GM21576 (cell line): ENCODE measurements around the gene ATOSA.

Experiments
- ATAC-seq: cut with Tn5 transposase; IDR thresholded peaks from one replicate; pipeline ENCODE4 v1.9.1; 2021; ENCODE audit warnings: mild to moderate bottlenecking, moderate library complexity; ENCODE audit not compliant: unreplicated experiment

Gene ATOSA

GRCh38 chr15:52652984-52653383 is 26.2 kb downstream of the ATOSA start:
- no peak for ATAC-seq

DNA sequence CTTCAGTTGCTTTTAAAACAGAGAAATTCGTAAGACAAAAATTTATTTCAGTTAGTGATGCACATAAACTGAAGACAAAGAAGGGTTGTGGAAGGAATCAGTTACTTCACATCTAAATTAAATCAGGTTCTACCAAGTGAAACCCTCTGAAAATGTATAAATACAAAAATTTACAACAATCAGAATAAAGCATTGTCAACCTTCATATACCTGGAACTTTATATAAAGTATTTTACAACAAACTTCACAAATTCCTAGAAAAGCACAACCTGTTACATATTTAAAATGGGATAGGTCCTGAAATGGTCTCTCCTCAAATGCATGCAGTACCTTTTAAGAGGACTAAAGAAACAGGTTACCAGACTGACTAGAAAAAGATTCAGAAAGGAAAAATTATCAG is 26.9 kb downstream of the ATOSA start:
- ATAC-seq, result no peak

- peak; percentile 97 for ATAC-seq
Observed at GRCh38 chr15:52651868-52652267, 27.3 kb downstream of the ATOSA start.

- no peak for ATAC-seq
Observed at GRCh38 chr15:52651114-52651513, 28.1 kb downstream of the ATOSA start.

- ATAC-seq, result no peak
Observed at GRCh38 chr15:52649686-52650085, 29.5 kb downstream of the ATOSA start.

- ATAC-seq, result no peak
Observed at GRCh38 chr15:52645916-52646315, 33.3 kb downstream of the ATOSA start.

DNA sequence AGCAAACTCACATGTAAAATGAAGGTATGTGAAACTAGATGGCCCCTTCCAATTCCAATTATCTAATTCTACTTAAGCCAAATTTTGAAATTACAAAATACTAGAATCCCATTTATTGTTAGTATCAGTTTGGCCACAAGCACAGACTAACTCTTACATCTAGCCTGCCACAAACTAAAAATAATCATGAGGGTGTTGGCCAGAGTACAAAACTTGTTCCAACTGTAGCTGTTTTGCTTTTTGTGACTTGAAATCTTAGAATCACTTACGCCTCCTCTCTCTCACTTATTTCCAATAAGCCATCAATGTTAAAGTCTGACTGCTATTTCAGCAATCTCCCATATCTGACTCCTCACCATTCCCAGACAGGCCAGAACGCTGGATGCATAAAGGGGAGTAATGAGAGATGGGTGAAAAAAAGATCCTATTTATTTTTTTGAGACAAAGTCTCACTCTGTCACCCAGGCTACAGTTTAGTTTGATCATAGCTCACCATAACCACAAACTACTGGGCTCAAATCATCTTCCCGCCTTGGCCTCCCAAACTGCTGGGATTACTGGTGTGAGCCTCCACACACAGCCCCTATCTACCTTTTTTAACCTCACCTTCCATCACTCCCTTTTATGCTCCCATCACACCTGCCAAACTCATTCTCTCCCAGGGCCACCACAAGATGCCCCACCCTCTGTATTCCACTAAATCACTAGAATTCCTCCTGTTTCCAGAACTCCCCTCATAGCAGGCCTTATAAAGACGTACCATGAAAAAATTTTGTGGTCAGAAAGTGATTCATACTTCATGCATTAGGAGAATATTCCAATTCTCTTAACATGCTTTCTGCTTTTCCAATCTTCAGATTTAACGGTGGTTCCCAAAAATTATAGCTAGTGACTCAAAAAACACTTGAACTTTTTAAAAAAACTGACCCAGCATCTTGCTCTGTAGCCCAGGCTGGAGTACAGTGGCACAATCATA is 36.5 kb downstream of the ATOSA start:
- no peak for ATAC-seq

DNA sequence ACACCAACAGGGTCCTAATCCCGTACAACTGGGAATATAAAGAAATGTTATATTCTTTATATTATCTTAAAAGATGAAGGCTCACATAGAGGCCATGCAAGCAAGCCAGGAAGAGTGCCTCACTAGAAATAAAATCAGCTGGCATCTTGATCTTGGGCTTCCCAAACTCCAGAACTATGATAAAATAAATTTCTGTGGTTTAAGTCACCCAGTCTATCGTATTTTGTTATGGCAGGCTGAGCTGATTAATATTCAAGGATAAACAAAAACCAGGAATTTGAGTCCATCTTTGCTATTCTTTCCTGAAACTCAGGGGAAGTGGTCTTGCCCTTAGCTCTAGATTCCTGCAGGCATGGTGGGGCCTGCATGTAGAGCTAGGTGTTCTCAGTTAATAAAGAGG is 42.7 kb downstream of the ATOSA start:
- ATAC-seq, result no peak

DNA sequence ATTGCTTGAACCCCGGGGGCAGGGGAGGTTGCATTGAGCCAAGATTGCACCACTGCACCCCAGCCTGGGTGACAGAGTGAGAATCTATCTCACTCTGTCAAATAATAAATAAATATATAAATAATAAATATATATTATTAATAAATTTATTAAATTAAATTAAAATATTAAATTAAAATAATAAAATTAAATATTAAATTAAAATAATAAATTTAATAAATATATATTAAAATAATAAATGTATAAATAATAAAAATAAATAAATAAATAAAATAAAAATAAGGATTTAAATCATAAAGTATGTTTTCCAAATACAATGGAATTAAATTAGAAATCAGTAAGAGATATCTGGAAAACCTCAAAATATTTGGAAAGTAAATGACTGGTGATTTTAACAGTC is 43.3 kb downstream of the ATOSA start:
- no peak for ATAC-seq
